HFF-Myc (cell line): ENCODE results near the gene SHISA2.

Source experiments
- DNase-seq: peaks from one replicate; pipeline ENCODE4 v3.0.0-alpha.2; 2011; ENCODE audit warnings: low read depth; ENCODE audit errors: extremely low read depth
- H3K4me3 ChIP-seq: replicated peaks from 2 replicates; pipeline ENCODE4 v1.5.1; 2011; ENCODE audit warnings: low read depth, mild to moderate bottlenecking, control low read depth, low read length
- CTCF ChIP-seq: IDR thresholded peaks from 2 replicates; pipeline ENCODE4 v1.5.1; 2012; ENCODE audit warnings: mild to moderate bottlenecking, low read depth, low read length, control low read depth; ENCODE audit errors: missing control alignments

Gene SHISA2

GRCh38 chr13:26024558-26024957, 27.3 kb downstream of the SHISA2 start:
- no peak overlapping the region for H3K4me3 ChIP-seq
- no peak for DNase-seq
- TF ChIP-seq CTCF: no peak

- no peak for TF ChIP-seq CTCF
- DNase-seq: no peak
- H3K4me3 ChIP-seq: no peak overlapping the region
These were observed 29.1 kb downstream of the SHISA2 start for GRCh38 chr13:26022538-26023292.

- TF ChIP-seq CTCF: no peak
- H3K4me3 ChIP-seq: no peak overlapping the region
- no peak for DNase-seq
These were observed 29.9 kb downstream of the SHISA2 start for GRCh38 chr13:26021956-26022355.

- no peak overlapping the region for H3K4me3 ChIP-seq
- no peak for TF ChIP-seq CTCF
- DNase-seq: no peak
These were observed 30.3 kb downstream of the SHISA2 start for GRCh38 chr13:26021516-26021915.

- DNase-seq: no peak
- no peak for TF ChIP-seq CTCF
- H3K4me3 ChIP-seq: no peak overlapping the region
These were observed 30.9 kb downstream of the SHISA2 start for GRCh38 chr13:26020891-26021290.

- TF ChIP-seq CTCF: no peak
- H3K4me3 ChIP-seq: no peak overlapping the region
- DNase-seq: no peak
These were observed 31.6 kb downstream of the SHISA2 start for GRCh38 chr13:26019881-26020870.
